Fibroblast of lung (primary cell): ENCODE measurements around the gene ZSCAN26. TPM values are rescaled to one million over a fixed set of nuclear protein-coding genes. Genes with fewer than 3 reads are reported as not detected.

Source experiments
- DNase-seq, 2 donors: peaks; one replicate each; pipeline versions ENCODE4 v3.0.0 to v3.0.0-alpha.2; 2010; ENCODE audit warnings: low read depth in 2 of 2
- H2AFZ ChIP-seq: 2 replicates; pipeline ENCODE4 v1.5.1; 2012; ENCODE audit warnings: low read length, control low read depth, inconsistent platforms
- H3K27ac ChIP-seq: 2 replicates; pipeline ENCODE4 v1.5.1; 2011; ENCODE audit warnings: low read length, control low read depth; ENCODE audit not compliant: insufficient read depth
- H3K27me3 ChIP-seq: 2 replicates; pipeline ENCODE4 v1.5.1; 2011; ENCODE audit warnings: mild to moderate bottlenecking, low read length; ENCODE audit not compliant: control insufficient read depth, insufficient read depth
- H3K36me3 ChIP-seq: 2 replicates; pipeline ENCODE4 v1.5.1; 2011; ENCODE audit warnings: low read length; ENCODE audit not compliant: control insufficient read depth, insufficient read depth
- H3K4me1 ChIP-seq: 2 replicates; pipeline ENCODE4 v1.5.1; 2011; ENCODE audit warnings: low read length; ENCODE audit not compliant: control insufficient read depth, insufficient read depth; ENCODE audit errors: extremely low read depth
- H3K4me2 ChIP-seq: 2 replicates; pipeline ENCODE4 v1.5.1; 2011; ENCODE audit warnings: low read length, control low read depth; ENCODE audit not compliant: insufficient read depth; ENCODE audit errors: extremely low read depth
- H3K4me3 ChIP-seq, 4 experiments: fragments of 200-600 bp in 1 of 4; sonication (generic) in 1 of 4; replicated peaks in 1 of 4; 2 replicates each; pipeline ENCODE4 v1.5.1; 2011 to 2016; ENCODE audit warnings: low read length in 4 of 4, low read depth in 3 of 4, mild to moderate bottlenecking in 3 of 4, control low read depth in 2 of 4, inconsistent platforms in 1 of 4, mixed read lengths in 1 of 4; ENCODE audit not compliant: insufficient read depth in 1 of 4; ENCODE audit errors: control extremely low read depth in 1 of 4
- H3K79me2 ChIP-seq: 2 replicates; pipeline ENCODE4 v1.5.1; 2012; ENCODE audit warnings: mild to moderate bottlenecking, low read length, inconsistent platforms; ENCODE audit not compliant: control insufficient read depth, insufficient read depth
- H3K9ac ChIP-seq: 2 replicates; pipeline ENCODE4 v1.5.1; 2011; ENCODE audit warnings: mild to moderate bottlenecking, low read length, control low read depth; ENCODE audit not compliant: insufficient read depth
- H3K9me3 ChIP-seq: 2 replicates; pipeline ENCODE4 v1.5.1; 2012; ENCODE audit warnings: low read depth, low read length; ENCODE audit not compliant: control insufficient read depth, insufficient read depth
- H4K20me1 ChIP-seq: 2 replicates; pipeline ENCODE4 v1.5.1; 2011; ENCODE audit warnings: low read length; ENCODE audit not compliant: control insufficient read depth, insufficient read depth; ENCODE audit errors: extremely low read depth
- CTCF ChIP-seq, 2 donors: IDR thresholded peaks in 1 of 2; conservative IDR thresholded peaks in 1 of 2; 1 replicate in 1 of 2; 2 replicates in 1 of 2; pipeline ENCODE4 v1.5.1; 2011 to 2012; ENCODE audit warnings: low read length in 2 of 2, control low read depth in 1 of 2, inconsistent platforms in 1 of 2, low read depth in 1 of 2, mild to moderate bottlenecking in 1 of 2
- EZH2 ChIP-seq: IDR thresholded peaks from 2 replicates; pipeline ENCODE4 v1.5.1; 2012; ENCODE audit warnings: low read length, control low read depth, mild to moderate bottlenecking; ENCODE audit errors: missing control alignments
- polyA plus RNA-seq, 2 donors: library from polyadenylated mRNA; depleted of rRNA in 1 of 2; stranded (reverse) in 1 of 2; unstranded in 1 of 2; fragments of >200 nt; gene quantifications; 2 replicates each; pipeline ENCODE4 v1.2.1, GENCODE V29; 2011 to 2012; ENCODE audit warnings: missing spikeins in 1 of 2
- total RNA-seq: library from RNA; depleted of rRNA; stranded (reverse); fragments of >200 nt; gene quantifications from 2 replicates; pipeline ENCODE4 v1.2.1, GENCODE V29; 2014

Gene ZSCAN26
- total and polyA plus RNA-seq, 2 donors (not counting 1 experiment from before 2014, with no cell fraction given), result 16.6 to 23.9 TPM

DNA sequence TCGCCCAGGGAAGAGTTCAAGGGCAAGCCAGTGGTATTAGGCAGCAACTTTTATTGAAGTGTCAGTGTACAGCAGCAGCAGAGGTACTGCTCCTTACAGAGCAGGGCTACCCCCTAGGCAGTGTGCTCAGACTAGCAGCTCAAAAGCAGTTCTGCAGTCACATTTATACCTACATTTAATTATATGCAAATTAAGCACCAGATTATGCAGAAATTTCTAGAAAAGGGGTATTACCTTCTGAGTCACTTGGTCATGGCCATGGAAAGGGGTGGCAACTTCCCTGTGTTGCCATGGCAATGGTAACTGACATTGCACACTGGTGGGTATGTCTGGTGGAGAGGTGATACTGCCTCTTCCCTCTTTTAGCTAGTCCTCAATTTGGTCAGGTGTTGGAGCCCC lies 12.8 kb upstream of the ZSCAN26 start:
- no peak for DNase-seq
- TF ChIP-seq EZH2 (no peak), CTCF (conservative IDR thresholded peaks at IDR 0.05 in 1 of 2, IDR thresholded peaks at IDR 0.05 in 1 of 2; ENCODE audit: low read depth in 1 of 2, low read length in 2 of 2) (no peak)
- Histone ChIP-seq H3K9ac (no peak overlapping the region), H3K9me3 (no peaks in the 10 kb centered on the region), H3K4me1 (peaks cover 3% of the 10 kb centered on the region), H4K20me1 (no peaks in the 10 kb centered on the region), H2AFZ (no peak overlapping the region), H3K79me2 (peaks cover 10% of the 10 kb centered on the region), H3K4me2 (no peak overlapping the region), H3K27me3 (no peaks in the 10 kb centered on the region), H3K4me3 (no peak overlapping the region), H3K27ac (no peak overlapping the region), H3K36me3 (no peaks in the 10 kb centered on the region)

- no peaks in the 10 kb centered on the region for H3K9me3 ChIP-seq
- no peak overlapping the region for H3K4me2 ChIP-seq
- H4K20me1 ChIP-seq, result no peaks in the 10 kb centered on the region
- H3K27ac ChIP-seq, result no peak overlapping the region
- no peaks in the 10 kb centered on the region for H3K36me3 ChIP-seq
- peaks cover 3% of the 10 kb centered on the region for H3K4me1 ChIP-seq
- H3K27me3 ChIP-seq, result no peaks in the 10 kb centered on the region
- no peak overlapping the region for H2AFZ ChIP-seq
- TF ChIP-seq EZH2 (no peak), CTCF (conservative IDR thresholded peaks at IDR 0.05 in 1 of 2, IDR thresholded peaks at IDR 0.05 in 1 of 2; ENCODE audit: low read depth in 1 of 2, low read length in 2 of 2) (no peak)
- H3K79me2 ChIP-seq, result no peaks in the 10 kb centered on the region
- no peak for DNase-seq
- no peak overlapping the region for H3K9ac ChIP-seq
- no peak overlapping the region for H3K4me3 ChIP-seq
Observed at GRCh38 chr6:28257042-28257441, 9.9 kb upstream of the ZSCAN26 start.

DNA sequence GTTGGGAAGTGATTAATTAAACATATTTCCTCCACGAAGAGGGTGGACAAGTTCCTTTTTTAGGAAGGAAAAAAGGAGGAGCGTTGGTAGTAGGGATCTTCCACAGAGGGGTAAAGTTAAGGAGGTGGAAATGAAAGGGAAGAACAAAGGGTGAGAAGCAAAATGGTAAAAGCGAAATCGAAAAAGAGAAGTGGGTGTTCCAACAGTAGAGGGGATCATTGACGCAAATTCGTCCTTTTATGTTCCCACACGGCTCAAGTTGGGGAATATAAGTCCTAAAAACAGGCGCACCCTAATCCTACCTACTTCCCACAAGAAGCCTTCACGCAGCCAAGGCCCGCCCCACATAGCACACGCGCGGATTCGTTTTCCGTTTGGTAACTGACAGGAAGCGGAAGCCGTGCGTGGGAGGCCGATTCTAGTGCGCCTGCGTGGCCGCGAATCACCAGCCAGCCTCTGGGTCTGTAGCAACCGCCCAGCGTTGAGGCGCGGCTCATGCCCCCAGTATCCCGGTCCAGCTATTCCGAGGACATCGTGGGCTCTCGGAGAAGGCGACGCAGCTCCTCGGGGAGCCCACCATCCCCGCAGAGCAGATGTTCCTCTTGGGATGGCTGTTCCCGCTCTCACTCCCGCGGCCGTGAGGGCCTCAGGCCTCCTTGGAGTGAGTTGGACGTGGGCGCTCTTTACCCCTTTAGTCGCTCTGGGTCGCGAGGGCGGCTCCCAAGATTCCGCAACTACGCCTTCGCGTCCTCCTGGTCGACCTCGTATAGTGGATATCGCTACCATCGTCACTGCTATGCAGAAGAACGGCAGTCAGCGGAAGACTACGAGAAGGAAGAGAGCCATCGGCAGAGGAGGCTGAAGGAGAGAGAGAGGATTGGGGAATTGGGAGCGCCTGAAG lies 7.8 kb upstream of the ZSCAN26 start, which contains the start of gene NKAPL:
Gene NKAPL (plus strand): TSS at position 421 of the 901 bp plus-strand sequence. CDS start 75 bp downstream, at position 496.
- Histone ChIP-seq H3K9ac (no peak within 1 kb of the TSS), H3K4me1 (no peaks in the 10 kb centered on the region), H3K4me3 (peak within 1 kb of the TSS; percentile 8 to 57 (median 33)), H3K27me3 (no peaks in the 10 kb centered on the region), H3K27ac (no peak within 1 kb of the TSS), H3K4me2 (peak within 1 kb of the TSS; percentile 71), H2AFZ (peak within 1 kb of the TSS; percentile 94), H3K9me3 (no peaks in the 10 kb centered on the region), H3K79me2 (no peaks in the 10 kb centered on the region), H3K36me3 (no peaks in the 10 kb centered on the region), H4K20me1 (no peaks in the 10 kb centered on the region)
- no peak for TF ChIP-seq CTCF (conservative IDR thresholded peaks at IDR 0.05 in 1 of 2, IDR thresholded peaks at IDR 0.05 in 1 of 2; ENCODE audit: low read depth in 1 of 2, low read length in 2 of 2)
- TF ChIP-seq EZH2, result peak; percentile 28
- DNase-seq, result peak; percentile 67 to 83
